ENCODE data around the gene TMEM164. TPM values are rescaled to one million over a fixed set of nuclear protein-coding genes. Genes with fewer than 3 reads are reported as not detected.

The TMEM164 gene
- total RNA-seq: 19.9 and 25.6 TPM in 2 replicates

GRCh38 chrX:110002300-110003166 is at the start of gene TMEM164:
TSS of gene TMEM164 (plus strand) at chrX:110003114. CDS start at chrX:110003775, 661 bp downstream.

